Skin of body (tissue), 2 donors: Measurements from ENCODE around the gene XCL1. TPM values are rescaled to one million over a fixed set of nuclear protein-coding genes. Genes with fewer than 3 reads are reported as not detected.
"Not testable (repeated sequence)": the region's sequence is repeated elsewhere in the genome, so short reads cannot be mapped to it uniquely, and the experiment has no call there.

Source experiments
- DNase-seq: peaks from one replicate; lab custom pipeline; 2025; lab: John Stamatoyannopoulos, UW
- total RNA-seq: library from RNA; depleted of rRNA; stranded (reverse); fragments of >200 nt; gene quantifications from one replicate; pipeline ENCODE4 v1.2.3, GENCODE V29; 2014

Gene XCL1, protein sequence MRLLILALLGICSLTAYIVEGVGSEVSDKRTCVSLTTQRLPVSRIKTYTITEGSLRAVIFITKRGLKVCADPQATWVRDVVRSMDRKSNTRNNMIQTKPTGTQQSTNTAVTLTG
- total RNA-seq, result 0.39 TPM

DNA sequence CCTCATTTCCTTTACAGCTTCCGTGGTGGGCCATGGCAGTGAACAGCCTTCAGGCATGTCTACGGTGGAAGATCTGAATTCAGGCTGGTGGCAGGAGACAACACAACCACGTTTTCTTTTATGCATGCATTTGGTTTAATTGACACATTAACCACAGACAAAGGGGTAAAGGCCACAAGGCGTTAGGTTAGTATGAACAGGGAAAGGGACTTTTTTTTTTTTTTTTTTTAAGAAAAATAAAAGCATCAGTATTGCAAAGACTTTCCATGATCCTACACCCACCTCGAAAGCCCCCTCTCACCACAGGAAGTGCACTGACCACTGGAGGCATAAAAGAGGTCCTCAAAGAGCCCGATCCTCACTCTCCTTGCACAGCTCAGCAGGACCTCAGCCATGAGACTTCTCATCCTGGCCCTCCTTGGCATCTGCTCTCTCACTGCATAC is at the start of gene XCL1:
Gene XCL1 (plus strand): TSS at position 361 of the 444 bp plus-strand sequence. CDS start 33 bp downstream, at position 394.
- DNase-seq, result not testable (repeated sequence)

DNA sequence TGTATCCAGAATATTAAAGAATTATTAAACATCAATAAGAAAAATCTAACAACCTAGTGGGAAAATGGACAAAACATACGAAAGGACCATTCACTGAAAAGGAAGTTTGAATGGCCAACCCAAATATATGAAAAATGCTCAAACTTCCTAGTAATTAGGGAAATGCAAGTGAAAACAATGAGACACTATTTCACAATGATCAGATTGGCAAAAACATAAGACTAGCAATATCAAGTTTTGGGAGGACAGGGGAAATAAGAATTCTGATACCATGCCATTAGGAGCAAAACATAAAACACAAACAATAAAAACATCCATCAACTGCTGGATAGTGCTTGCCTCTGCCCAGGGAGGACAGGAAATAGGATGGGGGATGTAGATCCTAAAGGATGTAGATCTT is 46.9 kb upstream of the XCL1 start:
- no peak for DNase-seq

DNA sequence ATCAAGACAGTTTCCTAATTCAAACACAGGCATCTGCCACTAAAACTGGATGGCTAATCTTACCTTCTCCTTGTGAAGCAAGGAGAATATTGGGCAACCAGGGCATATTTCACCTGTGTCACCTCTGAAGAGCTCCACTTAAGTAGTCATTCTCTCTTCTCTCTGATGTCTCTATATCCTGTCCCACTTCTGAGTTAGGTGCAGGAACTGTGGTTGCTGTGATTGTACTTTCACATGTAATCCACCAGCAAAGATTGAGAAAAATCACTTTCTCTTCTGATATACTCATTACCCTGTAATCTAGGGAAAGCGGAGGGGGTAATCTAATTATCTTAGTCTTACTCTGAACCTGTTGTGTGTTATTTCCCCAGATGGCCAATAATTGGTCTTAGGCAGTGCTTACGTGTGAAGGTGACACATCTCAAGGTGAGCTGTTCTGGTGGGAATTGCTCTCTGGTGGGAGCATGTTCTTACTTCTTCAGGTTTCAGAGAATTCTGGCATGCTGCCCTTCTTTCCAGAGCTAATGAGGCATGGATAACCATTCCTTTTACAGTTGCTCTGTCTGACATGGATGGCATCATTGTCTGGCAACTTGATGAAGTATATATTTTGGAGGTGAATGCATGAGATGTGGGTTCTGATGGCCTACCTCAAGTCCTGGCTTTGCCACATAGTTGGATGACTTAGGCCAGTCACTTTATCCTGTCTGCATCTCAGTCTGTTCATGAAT is 44.6 kb upstream of the XCL1 start:
- no peak for DNase-seq

DNA sequence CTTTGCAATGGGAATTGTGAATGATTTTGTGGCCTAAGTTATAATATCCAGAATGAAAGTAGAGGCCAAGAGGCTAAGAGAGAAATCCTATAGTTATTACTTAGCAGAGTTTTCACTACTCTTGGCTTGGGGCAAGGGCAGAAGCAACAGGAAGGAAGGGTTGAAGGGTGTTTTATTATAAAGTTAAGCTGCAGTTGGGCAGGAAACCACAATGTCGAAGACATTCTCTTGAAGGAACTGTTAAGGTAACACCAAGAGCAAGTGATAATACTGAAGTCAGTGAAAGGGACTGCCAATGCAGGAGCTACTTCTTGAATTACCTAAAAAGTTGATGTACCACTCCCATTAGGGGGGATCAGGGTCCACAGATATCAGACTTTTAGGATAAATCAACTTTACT is 40.9 kb upstream of the XCL1 start:
- DNase-seq, result no peak

DNA sequence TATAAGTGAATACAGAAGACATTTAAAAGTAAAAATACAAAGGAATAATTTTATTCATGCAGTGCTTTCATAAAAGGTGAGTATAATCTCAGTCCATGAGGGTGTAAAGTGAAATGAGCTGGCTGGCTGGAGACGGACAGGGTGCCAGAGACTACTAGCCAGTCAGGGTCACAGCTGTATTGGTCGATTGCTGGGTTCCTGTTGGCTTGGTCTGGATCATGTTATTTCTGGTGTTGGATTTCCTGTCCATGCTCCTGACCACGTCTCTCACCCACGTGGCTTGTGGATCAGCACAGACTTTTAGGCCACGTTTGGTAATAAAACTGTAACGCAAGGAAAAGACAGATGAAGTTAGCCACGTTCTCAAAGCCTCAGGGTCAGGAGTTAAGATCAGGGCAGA is 35.6 kb upstream of the XCL1 start:
- not testable (repeated sequence) for DNase-seq

DNA sequence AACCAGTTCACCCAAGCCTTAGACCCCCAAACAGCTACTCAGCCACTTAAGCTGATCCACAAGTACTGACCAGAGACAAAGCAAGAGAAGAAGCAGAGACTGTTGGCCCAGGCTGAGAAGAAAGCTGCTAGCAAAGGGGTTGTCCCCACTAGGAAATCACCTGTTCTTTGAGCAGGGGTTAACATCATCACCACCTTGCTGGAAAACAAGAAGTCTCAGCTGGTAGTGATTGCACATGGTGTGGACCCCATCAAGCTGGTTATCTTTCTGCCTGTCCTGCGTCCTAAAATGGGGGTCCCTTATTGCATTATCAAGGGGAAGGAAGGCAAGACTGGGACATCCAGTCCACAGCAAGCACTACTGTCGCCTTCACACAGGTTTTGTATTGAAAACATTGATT is 33.4 kb upstream of the XCL1 start:
- not testable (repeated sequence) for DNase-seq

DNA sequence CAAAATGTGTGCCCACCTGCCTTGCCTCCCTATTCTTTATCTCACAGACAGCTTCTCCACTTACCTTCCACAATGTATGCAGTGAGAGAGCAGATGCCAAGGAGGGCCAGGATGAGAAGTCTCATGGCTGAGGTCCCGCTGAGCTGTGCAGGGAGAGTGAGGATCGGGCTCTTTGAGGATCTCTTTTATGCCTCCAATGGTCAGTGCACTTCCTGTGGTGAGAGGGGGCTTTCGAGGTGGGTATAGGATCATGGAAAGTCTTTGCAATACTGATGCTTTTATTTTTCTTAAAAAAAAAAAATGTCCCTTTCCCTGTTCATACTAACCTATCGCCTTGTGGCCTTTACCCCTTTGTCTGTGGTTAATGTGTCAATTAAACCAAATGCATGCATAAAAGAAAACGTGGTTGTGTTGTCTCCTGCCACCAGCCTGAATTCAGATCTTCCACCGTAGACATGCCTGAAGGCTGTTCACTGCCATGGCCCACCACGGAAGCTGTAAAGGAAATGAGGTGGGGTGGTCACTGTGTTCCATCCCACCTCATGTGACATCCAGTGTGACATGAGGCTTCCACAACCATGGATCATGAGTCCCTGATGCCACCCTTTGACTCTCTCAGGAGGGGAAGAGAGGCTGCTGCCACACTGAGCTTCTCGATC is 32.4 kb upstream of the XCL1 start, which contains the start of gene XCL2:
Gene XCL2 (minus strand): TSS at position 158 of the 659 bp plus-strand sequence. CDS start 33 bp downstream, at position 125.
- DNase-seq, result not testable (repeated sequence)

DNA sequence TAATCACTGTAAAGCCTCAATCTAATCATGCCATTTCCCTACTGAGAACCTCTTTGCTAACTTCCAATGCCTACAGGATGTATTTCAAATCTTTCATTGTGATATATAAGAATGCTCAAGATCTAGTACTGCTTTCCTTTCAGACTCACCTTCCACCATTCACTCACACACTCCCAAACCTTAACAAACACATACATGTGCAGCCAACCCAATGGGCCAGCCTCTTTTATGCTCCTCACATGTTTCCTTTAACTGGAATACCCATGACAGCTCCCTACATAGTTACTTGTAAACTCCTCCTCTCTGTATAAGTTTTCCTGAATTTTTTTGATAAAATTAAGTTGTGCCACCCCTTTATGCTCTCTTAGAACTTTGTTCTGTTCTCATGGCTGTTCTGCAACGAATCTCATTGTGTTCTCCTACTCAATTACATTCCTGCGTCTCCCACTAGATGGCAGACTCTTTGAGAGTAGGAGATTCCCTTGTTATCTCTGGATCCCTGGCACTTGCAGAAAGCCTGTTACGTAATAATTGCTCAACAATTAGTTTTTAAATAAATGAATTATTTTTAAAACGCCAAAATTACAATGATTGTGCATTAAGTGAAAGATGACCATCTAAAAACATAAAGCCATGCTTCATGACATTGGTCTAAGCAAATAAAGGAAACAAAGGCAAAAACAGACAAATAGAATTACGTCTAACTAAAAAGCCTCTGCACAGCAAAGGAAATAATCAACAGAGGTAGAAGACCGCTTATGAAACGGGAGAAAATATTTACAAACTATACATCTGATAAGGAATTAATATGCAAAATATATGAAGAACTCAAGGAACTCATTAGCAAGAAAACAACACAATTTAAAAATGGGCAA is 30.5 kb upstream of the XCL1 start:
- DNase-seq, result not testable (repeated sequence)

DNA sequence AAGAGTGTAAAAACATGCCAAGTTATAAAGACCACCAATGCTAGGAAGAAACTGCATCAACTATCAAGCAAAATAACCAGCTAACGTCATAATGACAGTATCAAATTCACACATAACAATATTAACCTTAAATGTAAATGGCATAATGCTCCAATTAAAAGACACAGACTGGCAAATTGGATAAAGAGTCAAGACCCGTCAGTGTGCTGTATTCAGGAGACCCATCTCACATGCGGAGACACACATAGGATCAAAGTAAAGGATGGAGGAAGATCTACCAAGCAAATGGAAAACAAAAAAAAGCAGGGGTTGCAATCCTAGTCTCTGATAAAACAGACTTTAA is 29.9 kb upstream of the XCL1 start:
- DNase-seq, result not testable (repeated sequence)

DNA sequence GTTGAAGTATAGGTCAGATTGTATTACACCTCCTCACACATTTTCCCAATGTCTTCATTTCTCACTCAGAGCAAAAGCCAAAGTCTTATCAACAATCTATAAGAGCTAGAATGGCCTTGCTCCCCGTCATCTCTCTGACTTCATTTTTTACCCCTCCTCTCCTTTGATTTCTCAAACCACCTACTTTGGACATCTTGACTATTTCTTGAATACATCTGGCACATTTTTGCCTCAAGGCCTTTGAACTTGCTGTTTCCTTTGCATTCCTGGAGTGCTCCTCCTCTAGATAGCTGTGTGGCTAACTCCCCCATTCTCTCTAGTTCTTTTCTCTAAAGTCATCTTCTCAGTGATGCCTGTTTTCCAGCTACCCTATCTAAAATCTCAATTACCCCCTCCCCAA is 25.4 kb upstream of the XCL1 start:
- no peak for DNase-seq

DNA sequence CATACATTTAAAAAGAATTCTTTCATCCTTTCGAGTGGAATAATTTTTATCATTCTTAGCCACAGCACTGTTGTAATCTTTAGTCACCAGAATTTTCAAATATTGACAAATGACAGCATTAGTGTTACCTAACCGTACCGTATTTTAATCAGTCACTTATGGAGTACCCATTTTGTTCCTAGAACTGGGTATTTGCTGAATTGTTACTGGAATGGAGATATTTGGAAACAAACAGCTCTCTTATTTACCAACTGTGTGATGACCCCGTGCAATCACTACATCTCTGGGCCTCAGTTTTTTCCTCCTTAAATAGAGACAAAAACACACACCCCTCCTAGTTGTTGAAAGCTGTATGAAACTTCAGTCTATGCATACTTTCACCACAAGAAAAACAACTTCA is 24.7 kb upstream of the XCL1 start:
- no peak for DNase-seq

DNA sequence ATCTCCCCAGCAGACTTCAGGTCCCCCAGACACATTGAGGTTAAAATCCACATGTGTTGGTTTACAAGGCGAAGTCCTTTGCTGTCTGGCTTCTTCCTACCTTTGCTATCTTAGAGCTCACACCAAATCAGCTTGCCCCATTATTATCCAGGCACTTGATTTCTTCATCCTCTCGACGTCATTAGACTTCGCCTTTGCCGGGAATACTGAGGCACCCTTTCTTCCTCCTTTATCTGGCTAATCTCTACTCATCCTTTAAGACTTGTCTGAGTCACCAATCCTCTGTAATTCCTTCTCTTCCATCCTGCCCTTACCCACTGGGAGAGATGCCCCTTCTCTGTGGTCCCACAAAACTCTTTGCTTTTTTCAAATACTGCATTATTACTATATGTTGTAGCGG is 23.4 kb upstream of the XCL1 start:
- DNase-seq, result no peak

DNA sequence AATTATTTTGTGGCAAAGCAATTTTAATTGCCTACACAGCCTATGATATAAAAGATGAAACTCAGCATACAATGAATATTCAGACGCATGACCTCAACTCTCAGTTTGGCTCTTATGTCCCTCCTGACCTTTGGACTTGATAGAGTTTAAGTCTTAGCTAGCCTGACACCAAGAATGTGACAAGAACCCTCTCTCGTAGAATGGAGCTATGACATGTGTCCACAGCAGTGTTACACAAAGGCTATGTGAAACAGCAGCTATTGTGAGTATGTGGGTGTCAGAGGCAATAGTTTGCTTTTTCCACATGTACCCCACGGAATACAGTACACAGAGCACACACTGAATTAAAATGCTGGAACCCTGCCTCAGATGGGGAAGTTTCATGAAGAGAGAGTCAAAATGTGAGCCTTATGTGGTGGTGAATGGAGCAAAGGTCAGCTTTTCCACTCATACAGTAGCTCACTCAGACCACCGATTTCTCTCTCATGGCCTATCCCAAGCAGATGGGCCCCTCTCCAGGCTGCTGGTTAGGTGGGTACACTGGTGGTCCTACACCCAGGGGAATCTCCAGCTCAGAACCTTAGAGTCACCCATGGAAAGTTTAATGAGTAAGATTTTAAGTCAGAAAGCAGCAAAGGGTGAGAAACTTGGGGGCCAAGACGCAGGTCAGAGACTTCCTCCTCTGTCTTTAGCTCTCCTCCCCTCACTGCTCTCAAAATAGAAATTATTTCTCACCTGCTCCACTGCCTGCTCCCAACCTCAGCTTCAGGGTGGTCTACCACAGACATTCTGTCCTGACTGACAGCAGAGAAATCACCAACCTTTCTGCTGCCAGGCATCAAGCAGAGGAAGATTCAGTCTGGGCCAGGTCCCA is 22.5 kb upstream of the XCL1 start:
- DNase-seq, result no peak

DNA sequence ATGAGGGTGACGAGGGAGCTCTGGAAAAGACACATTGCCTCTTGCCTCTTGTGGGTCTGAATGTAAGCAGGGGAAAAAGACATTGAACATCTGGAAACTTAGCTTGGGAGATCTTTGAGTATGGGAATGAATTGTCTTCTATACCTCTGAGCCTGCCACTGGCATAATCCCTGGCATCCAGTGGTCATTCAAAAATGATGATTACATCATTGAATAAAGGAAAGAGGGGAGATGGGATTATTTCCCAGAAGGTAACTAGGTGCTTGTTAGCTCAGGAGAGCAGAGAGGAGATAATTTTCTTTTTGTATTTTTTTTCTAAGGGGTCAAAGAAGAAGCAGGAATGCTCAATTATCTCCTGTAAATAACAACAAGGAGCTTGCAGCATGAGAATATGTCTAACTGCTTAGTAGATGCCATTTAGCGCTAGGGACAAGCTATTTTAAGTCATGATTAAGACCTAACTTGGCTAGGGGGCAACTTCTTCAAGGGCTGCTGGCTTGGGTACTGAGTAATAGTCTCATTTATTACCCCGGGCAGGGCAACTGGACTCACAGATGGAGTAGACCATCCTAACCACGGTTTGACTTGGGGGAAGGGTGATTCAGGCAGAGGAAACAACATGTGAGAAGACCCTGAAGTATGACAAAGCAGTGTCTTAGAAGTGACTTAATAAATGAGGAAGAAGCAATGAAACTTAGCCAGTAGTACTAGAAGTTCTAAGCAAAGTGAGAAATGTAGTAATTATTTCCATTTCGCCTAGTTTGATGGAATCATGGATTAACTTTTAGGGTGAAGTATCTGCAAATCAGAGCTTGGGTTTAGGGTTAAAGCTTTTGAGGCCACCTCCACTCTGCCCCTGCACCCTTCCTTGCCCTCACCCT is 21.6 kb upstream of the XCL1 start:
- DNase-seq, result no peak

DNA sequence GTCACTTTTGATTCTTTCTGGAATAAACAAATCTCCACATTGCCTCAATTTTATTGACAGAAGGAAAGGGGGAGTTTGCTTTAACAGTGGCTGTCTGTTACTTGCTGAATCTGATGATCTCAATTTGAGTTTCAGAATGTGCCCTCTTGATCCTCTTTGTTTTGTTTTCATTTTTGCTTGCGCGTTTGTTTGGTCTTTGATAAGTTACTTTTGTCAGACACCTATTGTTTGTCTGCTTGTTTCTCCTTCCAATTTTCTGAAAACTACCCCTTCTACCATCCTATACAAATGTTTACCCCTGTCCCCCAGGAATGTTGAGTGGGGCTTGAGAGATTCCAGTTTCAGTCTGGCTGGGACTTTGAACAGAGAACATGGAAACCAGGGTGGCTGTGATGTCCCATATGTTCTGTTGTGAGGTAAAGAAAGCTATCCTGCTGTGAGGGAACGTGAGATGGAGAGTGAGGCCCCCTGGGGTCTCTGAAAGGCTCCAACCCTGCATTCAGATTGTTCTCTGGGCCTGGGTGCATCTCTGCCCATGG is 20.8 kb upstream of the XCL1 start:
- no peak for DNase-seq

DNA sequence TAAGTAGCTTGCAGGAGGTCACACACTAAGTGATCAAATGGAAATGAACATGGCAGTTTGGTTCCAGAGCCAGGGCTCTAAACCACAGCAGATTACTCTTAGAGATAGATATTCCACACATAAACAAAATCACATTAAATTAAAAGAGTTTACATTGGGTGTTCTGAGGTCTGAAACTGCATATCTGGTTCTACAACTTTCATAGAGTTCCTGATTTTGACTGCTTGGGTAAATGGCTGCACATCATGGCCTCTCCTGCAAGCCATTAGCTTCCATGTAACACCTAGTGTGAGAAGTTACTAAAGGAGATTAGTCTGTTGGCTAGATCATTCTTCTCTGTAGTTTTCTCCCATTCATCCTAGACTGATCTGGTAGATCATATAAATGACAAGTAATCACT is 19.8 kb upstream of the XCL1 start:
- no peak for DNase-seq

DNA sequence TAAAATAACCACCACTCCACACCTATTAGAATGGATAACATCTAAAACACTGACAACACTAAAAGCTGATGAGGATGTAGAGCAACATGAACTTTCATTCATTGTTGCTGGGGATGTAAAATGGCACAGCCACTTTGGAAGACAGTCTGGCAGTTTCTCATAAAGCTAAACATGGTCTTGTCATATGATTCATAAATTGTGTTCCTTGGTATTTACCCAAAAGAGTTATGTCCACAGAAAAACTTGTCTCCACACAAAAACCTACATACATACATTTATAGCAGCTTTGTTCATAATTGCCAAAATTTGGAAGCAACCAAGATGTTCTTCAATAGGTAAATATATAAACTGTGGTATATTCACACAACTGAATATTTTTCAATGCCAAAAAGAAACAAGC is 16.0 kb upstream of the XCL1 start:
- DNase-seq, result no peak

DNA sequence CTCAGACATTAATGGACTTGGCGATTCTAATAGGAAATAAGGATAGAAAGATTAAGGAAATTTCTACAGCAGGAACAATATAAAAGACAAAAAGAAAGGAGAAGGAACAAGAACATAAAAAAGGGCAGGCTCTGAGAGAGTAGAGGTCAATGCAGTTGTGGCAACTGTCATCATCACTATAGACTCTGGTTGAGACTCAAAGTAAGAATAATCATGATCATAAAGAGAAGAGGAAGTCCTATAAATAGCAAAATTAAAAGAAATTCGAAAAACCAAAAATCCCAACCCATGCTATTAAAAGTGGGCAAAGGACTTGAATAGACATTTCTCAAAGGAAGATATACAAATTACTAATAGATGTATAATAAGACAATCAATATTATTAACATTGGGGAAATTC is 14.4 kb upstream of the XCL1 start:
- no peak for DNase-seq

DNA sequence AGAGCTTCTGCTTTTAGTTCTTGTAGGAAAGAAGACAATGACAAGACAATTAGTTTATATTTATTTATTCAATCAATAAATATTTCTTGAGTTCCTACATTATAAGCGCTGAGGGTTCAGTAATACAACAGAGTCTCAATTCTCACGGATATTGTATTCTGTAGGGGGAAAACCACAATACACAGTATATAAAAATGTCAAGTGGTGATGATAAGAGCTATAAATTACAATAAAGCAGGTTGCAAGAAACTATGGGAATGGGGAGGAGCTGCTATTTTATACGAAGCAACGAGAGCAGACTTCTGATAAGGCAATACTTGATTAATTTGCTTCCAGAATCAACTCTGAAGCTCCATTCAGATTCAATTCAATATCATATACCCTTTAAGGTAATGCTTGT is 10.6 kb upstream of the XCL1 start:
- DNase-seq, result no peak

DNA sequence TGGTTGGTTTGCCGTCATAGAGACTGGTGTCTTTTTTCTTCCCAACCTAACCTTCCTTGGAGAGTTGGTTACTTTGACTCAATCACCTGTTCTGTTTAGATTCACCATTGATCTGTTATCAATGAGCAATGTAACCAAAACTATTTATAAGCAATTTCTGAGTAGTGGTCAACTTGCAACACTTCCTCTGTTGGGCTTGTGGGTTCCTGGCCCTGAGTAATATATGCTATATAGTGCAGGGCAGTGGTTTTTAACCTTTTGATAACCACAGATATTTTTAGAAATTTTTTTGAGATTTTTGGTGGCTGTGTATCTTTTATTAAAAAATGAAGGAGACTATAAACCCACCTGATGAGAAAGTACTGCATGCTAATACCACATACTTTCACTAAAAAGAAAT is 9.4 kb upstream of the XCL1 start:
- no peak for DNase-seq
